Muscle layer of colon (tissue), 2 donors: ENCODE measurements around the gene WNT7A.
"Not testable (repeated sequence)": the region's sequence is repeated elsewhere in the genome, so short reads cannot be mapped to it uniquely, and the experiment has no call there.

Experiments
- H3K27ac ChIP-seq: one replicate; pipeline ENCODE4 v1.7.0; 2013; ENCODE audit warnings: low read depth, mild to moderate bottlenecking, low read length, moderate library complexity
- H3K27me3 ChIP-seq, 2 donors: one replicate each; pipeline ENCODE4 v1.7.0; 2013; ENCODE audit warnings: low read length in 2 of 2, mild to moderate bottlenecking in 2 of 2; ENCODE audit not compliant: insufficient read depth in 2 of 2, control insufficient read depth in 1 of 2
- H3K36me3 ChIP-seq: one replicate; pipeline ENCODE4 v1.7.0; 2013; ENCODE audit warnings: mild to moderate bottlenecking, low read length; ENCODE audit not compliant: insufficient read depth
- H3K4me1 ChIP-seq: one replicate; pipeline ENCODE4 v1.7.0; 2013; ENCODE audit warnings: mild to moderate bottlenecking, low read length; ENCODE audit not compliant: insufficient read depth
- H3K4me3 ChIP-seq, 2 donors: one replicate each; pipeline ENCODE4 v1.7.0; 2013; ENCODE audit warnings: low read length in 2 of 2, low read depth in 1 of 2, mild to moderate bottlenecking in 1 of 2, moderate library complexity in 1 of 2
- H3K9ac ChIP-seq: one replicate; pipeline ENCODE4 v1.7.0; 2013; ENCODE audit warnings: low read length
- H3K9me3 ChIP-seq: one replicate; pipeline ENCODE4 v1.7.0; 2013; ENCODE audit warnings: mild to moderate bottlenecking, low read length
- donor health status: abdominal sarcoma.
- donor health status: Adenocarcinoma of cecum.

The WNT7A gene

DNA sequence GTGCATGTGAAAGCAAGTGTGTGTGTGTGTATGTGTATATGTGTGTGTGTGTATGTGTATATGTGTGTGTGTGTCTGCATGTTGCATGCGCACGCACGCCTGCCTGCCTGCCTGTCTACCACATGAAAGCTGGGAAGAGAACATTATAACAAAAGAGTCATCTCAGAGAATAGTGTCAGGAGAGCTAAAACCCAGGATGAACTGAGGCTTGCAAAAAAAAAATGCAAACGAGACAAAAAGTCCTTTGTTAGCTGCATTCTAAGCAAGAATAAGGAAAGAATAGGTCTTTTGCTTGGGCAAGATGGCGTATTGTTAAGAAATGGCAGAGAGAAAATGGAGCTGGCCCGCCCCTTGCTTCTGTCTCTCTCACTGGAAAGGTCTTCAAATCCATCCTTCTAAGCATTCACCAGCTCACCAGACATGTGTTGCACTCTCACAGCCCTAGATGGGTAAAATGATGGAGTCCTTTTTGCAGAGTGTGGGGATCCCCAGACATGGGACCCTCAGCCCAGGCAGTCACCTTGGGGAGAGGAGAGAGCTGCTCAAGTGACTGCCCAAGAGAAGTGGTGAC, 16.4 kb downstream of the WNT7A start:
- peaks cover 0 to 4% of the 10 kb centered on the region in 2 donors for H3K27me3 ChIP-seq
- H3K9me3 ChIP-seq, result no peaks in the 10 kb centered on the region
- H3K4me3 ChIP-seq, result no peak overlapping the region
- H3K36me3 ChIP-seq, result no peaks in the 10 kb centered on the region
- H3K9ac ChIP-seq, result no peak overlapping the region
- H3K27ac ChIP-seq, result no peak overlapping the region
- no peaks in the 10 kb centered on the region for H3K4me1 ChIP-seq

DNA sequence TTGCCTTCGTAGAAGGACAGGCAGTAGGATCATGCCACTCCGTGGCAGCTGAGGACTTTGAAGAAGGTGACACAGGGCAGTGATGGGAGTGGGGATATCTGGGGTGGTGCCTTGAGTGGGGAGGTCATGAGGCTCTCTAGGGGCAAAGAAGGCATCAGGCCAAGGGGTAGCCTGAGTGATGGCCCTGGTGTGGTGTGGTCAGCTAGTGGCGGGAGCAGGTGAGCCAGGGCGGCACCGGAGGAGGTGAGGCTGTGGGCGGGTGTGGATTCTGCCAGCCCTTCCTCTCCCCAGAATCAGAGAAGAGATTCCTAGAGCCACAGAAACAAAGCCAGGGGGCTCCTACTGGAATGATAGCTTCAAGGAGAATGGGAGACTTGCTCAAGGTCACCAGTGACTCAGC, 18.4 kb downstream of the WNT7A start:
- no peaks in the 10 kb centered on the region for H3K4me1 ChIP-seq
- H3K4me3 ChIP-seq, result no peak overlapping the region
- peaks cover 0 to 4% of the 10 kb centered on the region in 2 donors for H3K27me3 ChIP-seq
- H3K27ac ChIP-seq, result no peak overlapping the region
- no peak overlapping the region for H3K9ac ChIP-seq
- H3K36me3 ChIP-seq, result no peaks in the 10 kb centered on the region
- no peaks in the 10 kb centered on the region for H3K9me3 ChIP-seq

DNA sequence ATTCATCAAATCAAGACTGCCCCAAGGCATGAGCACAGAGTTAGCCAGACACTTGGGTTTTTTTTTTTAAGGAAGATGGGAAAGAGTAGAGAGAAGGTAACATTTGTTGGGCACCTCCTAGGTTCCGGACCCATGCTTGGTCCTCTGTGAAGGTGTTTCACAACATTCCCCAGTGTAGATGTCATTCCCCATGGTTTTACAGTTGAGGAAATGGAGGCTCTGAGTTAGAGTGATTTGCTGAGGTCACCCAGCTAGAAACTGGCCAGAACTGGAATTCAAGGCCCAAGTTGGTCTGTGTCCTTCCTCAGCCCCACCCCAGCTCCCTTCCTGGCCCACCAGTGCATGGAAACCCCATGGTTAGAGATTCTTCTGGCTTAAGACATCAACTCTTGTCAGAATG, 19.9 kb downstream of the WNT7A start:
- Histone ChIP-seq H3K36me3 (no peaks in the 10 kb centered on the region), H3K27ac (no peak overlapping the region), H3K4me1 (no peaks in the 10 kb centered on the region), H3K9me3 (no peaks in the 10 kb centered on the region), H3K4me3 (no peak overlapping the region), H3K9ac (no peak overlapping the region), H3K27me3 (peaks cover 0 to 4% of the 10 kb centered on the region in 2 donors)

DNA sequence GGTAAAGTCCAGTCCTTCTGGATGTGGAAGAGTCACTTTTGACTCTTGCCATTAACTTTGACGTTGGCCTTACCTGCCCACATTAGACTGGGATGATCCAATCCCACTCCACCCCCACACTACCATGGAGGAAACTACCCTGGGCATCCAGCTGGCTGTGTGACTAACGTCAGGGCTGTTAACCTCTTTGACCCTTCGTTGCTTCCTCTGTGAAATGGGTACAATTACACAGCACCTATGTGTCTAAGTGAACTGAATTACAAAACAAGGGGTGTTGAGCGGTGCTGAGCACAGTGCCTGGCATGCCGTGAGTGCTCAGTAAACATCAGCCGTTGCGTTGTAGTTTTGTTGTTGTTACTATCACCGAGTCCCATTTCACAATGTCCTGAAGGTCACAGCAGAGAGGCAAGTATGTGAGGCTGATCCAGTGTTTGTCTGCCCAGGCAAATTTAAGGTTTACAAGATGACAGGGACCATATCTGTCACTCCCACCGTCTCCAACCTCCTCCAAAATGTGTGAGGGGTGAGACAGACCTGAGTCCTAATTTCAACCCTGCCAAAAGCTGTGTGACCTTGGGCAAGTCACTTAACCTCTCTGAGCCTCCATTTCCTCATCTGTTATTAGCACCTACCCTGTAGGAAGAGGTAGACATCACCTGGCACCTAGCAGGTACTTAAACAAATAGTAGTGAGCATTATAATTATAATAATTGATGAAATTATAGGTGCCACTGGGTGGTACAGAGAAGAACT, 20.9 kb downstream of the WNT7A start:
- no peak overlapping the region for H3K27ac ChIP-seq
- no peaks in the 10 kb centered on the region for H3K9me3 ChIP-seq
- no peak overlapping the region for H3K4me3 ChIP-seq
- H3K36me3 ChIP-seq, result no peaks in the 10 kb centered on the region
- H3K9ac ChIP-seq, result no peak overlapping the region
- H3K4me1 ChIP-seq, result no peaks in the 10 kb centered on the region
- H3K27me3 ChIP-seq, result peaks cover 0 to 4% of the 10 kb centered on the region in 2 donors

DNA sequence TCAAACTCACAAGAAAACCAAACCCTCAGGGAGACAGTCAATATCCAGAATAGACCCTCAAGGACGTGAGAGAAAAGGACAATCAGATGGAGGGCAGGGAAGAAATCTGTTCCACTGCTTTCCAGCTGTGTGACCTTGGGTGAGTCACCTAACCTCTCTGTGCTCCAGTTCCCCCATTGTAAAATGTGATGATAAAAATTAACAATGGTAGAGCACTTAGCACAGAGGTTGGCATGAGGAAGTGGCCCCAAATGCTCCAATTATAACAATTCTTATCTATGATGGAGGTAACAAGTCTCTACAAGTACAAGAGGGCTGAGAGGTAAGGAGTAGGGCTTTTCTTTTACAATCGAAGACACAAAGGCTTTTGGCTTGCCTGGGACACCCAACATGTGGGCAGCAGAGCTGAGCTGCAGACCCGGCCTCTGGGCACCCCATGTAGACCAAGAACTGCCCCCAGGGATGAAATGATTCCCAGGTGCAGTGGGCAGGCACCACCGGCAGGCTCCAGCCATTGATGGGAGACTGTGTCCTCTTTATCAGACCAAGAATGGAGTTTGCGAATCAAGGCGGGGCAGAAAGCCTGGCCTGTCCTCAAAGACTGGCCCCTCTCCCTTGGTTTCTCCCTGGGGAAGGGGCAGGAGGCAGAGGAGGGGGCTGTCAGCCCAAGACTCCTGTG, 22.0 kb downstream of the WNT7A start:
- no peaks in the 10 kb centered on the region for H3K4me1 ChIP-seq
- no peaks in the 10 kb centered on the region for H3K9me3 ChIP-seq
- H3K27me3 ChIP-seq, result peaks cover 0 to 12% of the 10 kb centered on the region in 2 donors
- H3K9ac ChIP-seq, result no peak overlapping the region
- H3K4me3 ChIP-seq, result no peak overlapping the region
- no peaks in the 10 kb centered on the region for H3K36me3 ChIP-seq
- H3K27ac ChIP-seq, result no peak overlapping the region

DNA sequence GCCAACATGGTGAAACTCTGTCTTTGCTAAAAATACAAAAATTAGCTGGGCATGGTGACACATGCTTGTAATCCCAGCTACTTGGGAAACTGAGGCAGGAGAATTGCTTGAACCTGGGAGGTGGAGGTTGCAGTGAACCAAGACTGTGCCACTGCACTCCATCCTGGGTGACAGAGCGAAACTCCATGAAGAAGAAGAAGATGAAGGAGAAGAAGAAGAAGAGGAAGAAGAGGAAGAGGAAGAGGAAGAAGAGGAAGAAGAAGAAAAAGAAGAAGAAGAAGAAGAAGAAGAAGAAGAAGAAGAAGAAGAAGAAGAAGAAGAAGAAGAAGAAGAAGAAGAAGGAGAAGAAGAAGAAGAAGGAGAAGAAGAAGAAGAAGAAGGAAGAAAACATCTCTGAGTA, 23.2 kb downstream of the WNT7A start:
- H3K9ac ChIP-seq, H3K36me3 ChIP-seq, H3K27ac ChIP-seq, H3K4me3 ChIP-seq, H3K9me3 ChIP-seq, H3K4me1 ChIP-seq: not testable (repeated sequence)
- H3K27me3 ChIP-seq, result peaks cover 0 to 12% of the 10 kb centered on the region in 2 donors

DNA sequence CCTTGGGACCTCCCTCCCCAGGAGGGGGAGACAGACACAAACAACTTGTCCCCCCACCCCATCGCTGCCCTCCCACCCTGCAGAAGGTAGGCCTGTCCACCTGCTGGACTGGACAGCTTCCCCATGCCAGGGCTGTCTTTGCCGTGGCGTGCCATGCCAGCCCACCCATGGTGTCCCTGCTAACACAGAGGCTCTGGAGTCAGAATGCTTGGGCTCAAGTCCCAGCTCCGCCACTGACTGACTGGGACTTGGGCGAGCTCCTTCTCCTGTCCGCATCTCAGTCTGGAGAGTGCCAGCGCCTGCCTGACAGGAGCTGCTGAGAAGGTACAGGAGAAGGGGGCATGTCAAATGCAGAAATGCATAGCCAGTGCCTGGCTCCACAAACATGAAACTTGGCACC, 23.9 kb downstream of the WNT7A start:
- no peak overlapping the region for H3K9ac ChIP-seq
- no peak overlapping the region for H3K27ac ChIP-seq
- no peaks in the 10 kb centered on the region for H3K36me3 ChIP-seq
- no peak overlapping the region for H3K4me3 ChIP-seq
- H3K27me3 ChIP-seq, result peaks cover 0 to 12% of the 10 kb centered on the region in 2 donors
- H3K4me1 ChIP-seq, result no peaks in the 10 kb centered on the region
- no peaks in the 10 kb centered on the region for H3K9me3 ChIP-seq

DNA sequence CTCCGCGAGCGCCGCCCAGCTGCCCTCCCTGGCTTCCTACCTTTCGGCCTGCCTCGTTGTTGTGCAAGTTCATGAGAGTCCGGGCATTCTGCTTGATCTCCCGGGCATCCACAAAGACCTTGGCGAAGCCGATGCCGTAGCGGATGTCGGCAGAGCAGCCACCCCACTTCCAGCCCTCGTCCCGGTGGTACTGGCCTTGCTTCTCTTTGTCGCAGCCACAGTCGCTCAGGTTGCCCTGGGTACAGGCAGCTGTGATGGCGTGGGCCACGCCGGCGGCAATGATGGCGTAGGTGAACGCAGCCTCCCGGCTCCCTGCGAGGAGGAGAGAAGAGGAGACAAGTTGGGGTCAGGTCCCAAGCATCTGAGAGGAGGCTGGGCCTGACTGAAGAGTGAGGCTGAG, 25.4 kb downstream of the WNT7A start:
- no peak overlapping the region for H3K27ac ChIP-seq
- no peak overlapping the region for H3K9ac ChIP-seq
- H3K4me1 ChIP-seq, result no peaks in the 10 kb centered on the region
- H3K27me3 ChIP-seq, result peaks cover 0 to 11% of the 10 kb centered on the region in 2 donors
- no peak overlapping the region for H3K4me3 ChIP-seq
- no peaks in the 10 kb centered on the region for H3K9me3 ChIP-seq
- no peaks in the 10 kb centered on the region for H3K36me3 ChIP-seq

DNA sequence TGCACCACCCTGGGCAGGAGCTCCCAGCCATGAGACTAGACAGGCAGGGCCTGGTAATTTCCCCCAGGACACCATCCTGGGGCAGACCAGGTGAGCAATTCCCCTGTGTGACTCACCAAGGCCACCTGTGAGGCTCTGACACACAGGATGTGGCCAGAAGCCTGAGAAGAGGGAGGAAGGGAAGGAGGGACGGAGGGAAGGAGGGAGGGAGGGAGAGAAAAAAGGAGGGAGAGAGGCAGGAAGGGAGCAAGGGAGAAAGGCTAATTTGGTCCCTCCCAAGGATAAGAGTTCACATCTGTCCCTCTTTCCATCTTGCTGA, 25.9 kb downstream of the WNT7A start:
- Histone ChIP-seq H3K4me1 (no peaks in the 10 kb centered on the region), H3K9ac (no peak overlapping the region), H3K9me3 (no peaks in the 10 kb centered on the region), H3K27ac (no peak overlapping the region), H3K36me3 (no peaks in the 10 kb centered on the region), H3K27me3 (peaks cover 0 to 8% of the 10 kb centered on the region in 2 donors), H3K4me3 (no peak overlapping the region)

DNA sequence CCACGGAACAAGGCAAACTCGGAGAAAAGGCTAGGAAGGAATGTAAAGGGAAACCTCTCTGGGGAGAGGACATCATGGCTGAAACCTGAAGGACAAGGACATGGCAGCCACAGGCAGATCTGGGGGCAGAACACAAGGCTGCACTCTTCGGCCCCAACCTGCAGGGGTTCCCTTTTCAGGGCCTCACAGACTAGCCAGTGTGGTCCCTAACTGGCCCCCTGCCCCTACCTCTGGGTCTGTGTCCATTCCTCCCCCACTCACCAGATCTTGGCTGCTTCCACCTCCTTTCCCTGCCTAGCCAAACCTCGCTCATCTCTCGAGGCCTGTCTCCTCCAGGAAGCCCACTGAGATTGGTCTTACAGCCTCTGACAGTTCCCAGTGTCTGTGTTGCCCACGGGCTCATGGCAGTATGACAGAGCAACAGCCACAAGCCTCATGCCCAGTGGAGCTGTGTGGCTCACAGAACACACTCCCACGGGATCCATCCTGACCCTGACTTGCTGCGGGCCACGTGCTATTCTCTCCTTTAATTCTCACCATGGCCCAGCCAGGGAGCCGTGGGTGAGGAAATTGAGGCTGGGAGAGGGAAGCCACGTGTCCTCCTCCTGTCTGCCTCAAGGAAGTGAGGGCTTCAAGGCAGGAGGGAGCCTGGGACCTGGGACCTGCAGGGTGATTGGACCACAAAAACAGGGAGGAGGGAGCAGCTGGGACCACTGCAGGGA, 26.5 kb downstream of the WNT7A start:
- H3K9me3 ChIP-seq, result no peaks in the 10 kb centered on the region
- no peak overlapping the region for H3K9ac ChIP-seq

DNA sequence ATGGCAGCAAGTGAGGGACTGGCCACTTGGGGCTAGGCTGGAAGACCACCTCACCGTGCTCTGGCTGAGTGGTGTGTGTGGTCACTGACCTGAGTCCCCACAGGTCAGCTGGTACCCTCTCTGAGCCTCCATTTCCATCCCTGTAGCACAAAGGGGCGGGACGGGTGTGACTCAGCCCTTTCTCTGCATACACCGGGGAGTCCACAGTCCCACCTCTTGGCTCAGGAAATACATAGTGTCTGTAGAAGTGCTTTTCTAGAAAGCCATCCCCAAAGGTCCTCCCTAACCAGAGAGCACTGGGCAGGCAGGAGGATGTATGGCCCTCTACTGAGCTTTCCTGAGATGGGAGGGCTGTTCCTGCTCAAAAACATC, 27.2 kb downstream of the WNT7A start:
- no peak overlapping the region for H3K9ac ChIP-seq
- no peak overlapping the region for H3K4me3 ChIP-seq
- H3K27me3 ChIP-seq, result peaks cover 0 to 8% of the 10 kb centered on the region in 2 donors
- no peaks in the 10 kb centered on the region for H3K4me1 ChIP-seq
- no peaks in the 10 kb centered on the region for H3K36me3 ChIP-seq
- H3K9me3 ChIP-seq, result no peaks in the 10 kb centered on the region
- no peak overlapping the region for H3K27ac ChIP-seq

More for the DNA sequence above, 26.5 kb downstream of the WNT7A start:
- H3K4me1 ChIP-seq, result no peaks in the 10 kb centered on the region
- no peak overlapping the region for H3K4me3 ChIP-seq
- H3K27me3 ChIP-seq, result peaks cover 0 to 8% of the 10 kb centered on the region in 2 donors
- no peak overlapping the region for H3K27ac ChIP-seq
- no peaks in the 10 kb centered on the region for H3K36me3 ChIP-seq
